HUES6 (cell line): ENCODE data around the gene FSTL4.

Experiments
- H3K27ac ChIP-seq: 2 replicates; pipeline ENCODE4 v1.7.0; 2013; ENCODE audit warnings: low read depth, mild to moderate bottlenecking, low read length, inconsistent platforms
- H3K27me3 ChIP-seq: 2 replicates; pipeline ENCODE4 v1.6.1; 2013; ENCODE audit warnings: low read length; ENCODE audit not compliant: control insufficient read depth, insufficient read depth
- H3K36me3 ChIP-seq: 2 replicates; pipeline ENCODE4 v1.6.1; 2013; ENCODE audit warnings: low read length; ENCODE audit not compliant: control insufficient read depth, insufficient read depth
- H3K4me1 ChIP-seq: 2 replicates; pipeline ENCODE4 v1.6.1; 2013; ENCODE audit warnings: low read length; ENCODE audit not compliant: control insufficient read depth, insufficient read depth
- H3K4me3 ChIP-seq: 2 replicates; pipeline ENCODE4 v1.5.1; 2013; ENCODE audit warnings: low read depth, low read length
- H3K9ac ChIP-seq: one replicate; pipeline ENCODE4 v1.6.1; 2013; ENCODE audit warnings: mild to moderate bottlenecking, low read length
- H3K9me3 ChIP-seq: 2 replicates; pipeline ENCODE4 v1.6.1; 2013; ENCODE audit warnings: low read depth, low read length; ENCODE audit not compliant: control insufficient read depth, insufficient read depth

Gene FSTL4

DNA sequence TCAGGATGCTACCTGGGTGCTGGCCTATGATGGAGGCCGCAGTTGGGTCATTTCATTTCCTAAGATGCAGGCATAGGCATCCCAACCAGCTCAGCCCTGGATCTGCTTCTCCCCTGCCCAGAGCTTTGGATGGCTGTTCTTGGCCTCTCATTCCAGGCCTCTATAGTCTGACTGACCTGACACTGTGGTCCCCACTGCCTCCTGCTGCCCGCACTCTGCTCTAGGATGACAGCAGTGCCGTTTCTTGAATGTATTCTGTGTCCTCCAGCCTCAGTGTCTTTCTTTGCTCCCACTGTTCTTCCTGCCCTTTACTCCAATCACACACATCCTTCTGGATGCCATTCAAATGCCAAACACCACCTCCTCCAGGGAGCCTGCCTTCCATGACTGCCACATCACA, 324.8 kb downstream of the FSTL4 start:
- H3K36me3 ChIP-seq = no peaks in the 10 kb centered on the region
- no peak overlapping the region for H3K27ac ChIP-seq
- H3K27me3 ChIP-seq = no peaks in the 10 kb centered on the region
- no peaks in the 10 kb centered on the region for H3K9me3 ChIP-seq
- no peaks in the 10 kb centered on the region; the same call in 1 of the 2 replicates for H3K4me1 ChIP-seq
- H3K4me3 ChIP-seq = no peak overlapping the region
- no peak overlapping the region for H3K9ac ChIP-seq

DNA sequence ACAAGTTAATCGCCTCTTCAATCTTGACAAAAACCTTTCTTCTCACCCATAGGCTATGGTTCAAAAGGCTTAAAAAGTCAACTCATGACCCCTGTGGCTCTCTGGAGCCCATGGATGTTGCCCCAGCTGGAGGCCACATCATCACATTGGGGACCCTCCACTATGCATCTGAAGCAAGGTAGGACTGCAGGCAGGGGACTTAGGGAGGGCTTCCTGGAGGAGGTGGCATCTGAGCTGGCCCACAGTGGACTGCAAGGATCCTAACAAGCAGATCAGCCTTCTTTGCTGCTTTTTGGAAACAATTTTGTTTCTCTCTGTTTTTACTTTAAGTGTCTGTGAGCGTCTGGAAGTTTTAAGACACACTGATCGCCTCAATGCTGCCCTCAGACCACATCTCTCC, 325.9 kb downstream of the FSTL4 start:
- Histone ChIP-seq H3K9me3 (no peaks in the 10 kb centered on the region), H3K36me3 (no peaks in the 10 kb centered on the region), H3K4me3 (no peak overlapping the region), H3K27ac (no peak overlapping the region), H3K27me3 (no peaks in the 10 kb centered on the region), H3K4me1 (no peaks in the 10 kb centered on the region), H3K9ac (no peak overlapping the region)

DNA sequence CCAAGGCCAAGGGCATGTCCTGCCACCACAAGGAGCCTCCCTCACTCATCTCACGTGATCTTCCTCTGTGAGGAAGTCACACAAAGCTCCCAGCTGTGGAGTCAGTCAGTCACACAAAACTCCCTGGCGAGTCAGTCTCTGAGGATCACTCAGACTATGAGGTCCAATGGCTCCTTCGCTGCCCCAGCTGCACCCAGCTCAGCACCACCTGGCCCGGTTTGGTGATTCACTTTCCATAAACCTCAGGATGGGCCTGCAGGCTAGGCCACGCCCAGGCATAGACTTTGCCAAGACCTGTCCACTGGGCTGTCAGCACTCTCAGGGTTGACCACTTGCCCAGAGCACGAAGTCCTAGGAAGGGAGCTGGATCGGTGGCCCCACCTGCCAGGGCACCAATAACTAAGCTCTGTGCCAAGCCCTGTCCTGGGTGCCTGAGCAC, 326.7 kb downstream of the FSTL4 start:
- Histone ChIP-seq H3K9me3 (no peaks in the 10 kb centered on the region), H3K27ac (no peak overlapping the region), H3K4me3 (no peak overlapping the region)

DNA sequence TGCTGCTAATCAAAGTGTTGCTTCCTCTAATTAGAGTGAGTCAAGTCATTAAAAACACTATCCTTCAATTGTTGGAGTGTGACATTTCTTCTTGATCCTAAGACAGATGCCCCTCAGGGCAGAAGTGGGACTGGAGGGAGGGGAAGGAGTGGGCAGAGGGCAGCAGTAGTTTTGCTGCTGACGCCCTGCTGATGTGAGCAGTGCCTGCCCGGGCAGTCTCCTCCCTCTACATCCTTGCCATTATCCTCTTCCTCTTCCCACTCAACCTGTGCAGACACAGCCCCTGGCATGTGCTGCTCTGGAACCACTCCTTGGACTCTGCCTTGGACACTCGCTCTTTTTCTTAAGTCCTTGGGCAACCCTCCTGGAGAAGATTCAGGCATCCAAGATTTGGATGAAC, 328.0 kb downstream of the FSTL4 start:
- Histone ChIP-seq H3K4me1 (no peaks in the 10 kb centered on the region), H3K27me3 (no peaks in the 10 kb centered on the region), H3K4me3 (no peak overlapping the region), H3K9ac (no peak overlapping the region), H3K27ac (no peak overlapping the region), H3K36me3 (no peaks in the 10 kb centered on the region), H3K9me3 (peaks cover 5% of the 10 kb centered on the region; the same call in 1 of the 2 replicates)

More for the DNA sequence above, 326.7 kb downstream of the FSTL4 start:
- Histone ChIP-seq H3K27me3 (no peaks in the 10 kb centered on the region), H3K4me1 (no peaks in the 10 kb centered on the region), H3K9ac (no peak overlapping the region), H3K36me3 (no peaks in the 10 kb centered on the region)

DNA sequence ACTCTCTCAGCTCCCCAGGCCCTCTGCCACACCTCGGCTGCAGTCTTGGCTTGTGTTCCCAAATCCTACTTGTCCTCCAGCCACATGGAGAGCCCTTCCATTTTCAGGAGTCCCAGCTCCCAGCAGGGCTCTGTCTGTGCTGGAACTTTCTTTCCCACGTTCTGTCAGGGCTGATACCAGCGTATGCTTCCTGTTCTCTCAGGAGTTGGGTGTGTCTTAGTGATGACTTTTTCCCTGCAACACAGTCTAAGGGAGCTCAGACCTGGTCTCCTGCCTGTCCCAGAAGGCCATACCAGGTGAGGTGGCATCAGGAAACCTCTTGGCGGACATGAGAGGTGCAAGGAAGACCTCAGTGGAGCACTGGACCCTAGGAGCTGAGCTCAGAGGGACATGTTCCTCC, 334.0 kb downstream of the FSTL4 start:
- Histone ChIP-seq H3K27ac (no peak overlapping the region), H3K27me3 (no peaks in the 10 kb centered on the region), H3K36me3 (no peaks in the 10 kb centered on the region), H3K4me1 (peaks cover 5% of the 10 kb centered on the region; the same call in 1 of the 2 replicates), H3K4me3 (no peak overlapping the region), H3K9me3 (peaks cover 11% of the 10 kb centered on the region), H3K9ac (no peak overlapping the region)

DNA sequence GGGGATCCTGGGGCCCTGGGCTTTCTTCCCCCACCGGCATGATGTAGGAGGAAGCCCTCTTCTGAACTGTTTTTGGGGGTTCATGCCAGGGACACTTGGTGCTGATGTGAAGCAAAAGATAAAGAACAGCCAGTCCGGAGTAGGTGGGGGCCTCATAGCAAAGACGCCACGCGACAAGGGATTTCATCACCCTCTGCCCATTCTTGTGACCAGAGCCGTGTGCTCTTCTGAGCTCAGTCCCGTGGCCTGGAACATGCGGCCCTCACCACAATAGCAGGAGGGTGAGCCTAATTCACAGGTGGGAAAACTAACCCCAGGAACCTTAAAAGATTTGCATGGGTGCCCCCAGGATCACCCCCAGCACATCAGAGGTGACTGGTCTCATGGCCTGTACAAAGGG, 334.6 kb downstream of the FSTL4 start:
- H3K27me3 ChIP-seq = no peaks in the 10 kb centered on the region
- H3K36me3 ChIP-seq = no peaks in the 10 kb centered on the region
- no peak overlapping the region for H3K9ac ChIP-seq
- H3K9me3 ChIP-seq = peaks cover 11% of the 10 kb centered on the region
- H3K27ac ChIP-seq = no peak overlapping the region
- no peak overlapping the region for H3K4me3 ChIP-seq
- peaks cover 5% of the 10 kb centered on the region; the same call in 1 of the 2 replicates for H3K4me1 ChIP-seq

DNA sequence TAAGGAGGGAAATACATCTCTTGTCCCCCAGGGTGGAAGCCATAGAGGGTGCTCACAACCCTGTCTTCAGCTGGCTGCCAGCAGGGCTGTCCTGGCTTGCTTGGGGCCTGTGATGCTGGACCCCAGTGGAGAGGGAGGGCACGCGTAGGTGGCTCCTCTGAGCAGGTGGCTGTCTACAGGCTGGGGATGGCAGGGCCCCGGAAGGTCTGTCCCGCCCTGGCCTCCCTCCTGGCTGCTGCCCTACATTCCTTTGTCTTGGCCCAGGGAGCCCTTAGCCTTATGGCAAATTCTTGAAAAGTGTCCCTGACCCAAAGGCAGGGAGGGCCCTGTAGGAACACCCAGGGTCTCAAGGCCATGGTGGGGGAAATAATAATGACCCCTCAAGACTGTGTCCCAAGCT, 336.2 kb downstream of the FSTL4 start:
- Histone ChIP-seq H3K9me3 (peaks cover 11% of the 10 kb centered on the region), H3K4me3 (no peak overlapping the region), H3K4me1 (peaks cover 5% of the 10 kb centered on the region; the same call in 1 of the 2 replicates), H3K27ac (no peak overlapping the region), H3K27me3 (no peaks in the 10 kb centered on the region), H3K9ac (no peak overlapping the region), H3K36me3 (no peaks in the 10 kb centered on the region)

DNA sequence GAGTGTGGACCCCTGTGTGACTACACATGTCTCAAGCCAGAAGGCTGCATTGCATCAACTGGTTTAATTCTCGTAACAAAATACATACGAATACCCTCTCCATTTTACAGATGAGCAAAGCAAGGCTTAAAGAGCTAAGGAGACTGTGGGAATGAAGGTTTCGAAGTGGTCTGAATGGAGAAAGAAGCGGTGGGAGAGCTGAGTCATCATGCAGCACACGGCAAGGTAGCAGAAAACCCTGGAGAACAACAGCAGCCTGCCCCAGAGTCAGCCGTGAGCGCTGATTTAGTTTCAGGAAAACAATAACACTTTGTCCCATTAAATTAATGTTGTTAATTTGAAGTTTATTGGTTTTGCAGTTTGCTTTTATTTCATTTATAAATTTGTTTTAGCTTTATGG, 336.7 kb downstream of the FSTL4 start:
- H3K4me1 ChIP-seq = peaks cover 5% of the 10 kb centered on the region; the same call in 1 of the 2 replicates
- peaks cover 11% of the 10 kb centered on the region for H3K9me3 ChIP-seq
- H3K27me3 ChIP-seq = no peaks in the 10 kb centered on the region
- H3K36me3 ChIP-seq = no peaks in the 10 kb centered on the region
- no peak overlapping the region for H3K9ac ChIP-seq
- H3K4me3 ChIP-seq = no peak overlapping the region
- H3K27ac ChIP-seq = no peak overlapping the region

DNA sequence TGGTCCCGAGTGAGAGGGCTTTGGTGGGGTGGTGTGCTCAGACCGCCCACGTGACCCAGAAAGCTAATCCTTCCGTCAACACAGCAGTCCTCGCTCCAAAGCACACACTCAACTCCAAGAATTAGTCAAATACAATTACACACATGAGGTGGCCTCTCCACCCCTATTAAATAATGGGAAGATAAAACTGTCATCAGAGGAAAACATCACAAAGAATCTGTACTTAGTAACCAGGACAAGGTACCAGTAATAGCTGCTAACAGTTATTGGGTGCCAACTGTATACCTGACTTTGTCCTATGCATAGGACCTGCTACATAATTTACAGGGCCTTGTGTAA, 337.8 kb downstream of the FSTL4 start:
- no peaks in the 10 kb centered on the region for H3K36me3 ChIP-seq

DNA sequence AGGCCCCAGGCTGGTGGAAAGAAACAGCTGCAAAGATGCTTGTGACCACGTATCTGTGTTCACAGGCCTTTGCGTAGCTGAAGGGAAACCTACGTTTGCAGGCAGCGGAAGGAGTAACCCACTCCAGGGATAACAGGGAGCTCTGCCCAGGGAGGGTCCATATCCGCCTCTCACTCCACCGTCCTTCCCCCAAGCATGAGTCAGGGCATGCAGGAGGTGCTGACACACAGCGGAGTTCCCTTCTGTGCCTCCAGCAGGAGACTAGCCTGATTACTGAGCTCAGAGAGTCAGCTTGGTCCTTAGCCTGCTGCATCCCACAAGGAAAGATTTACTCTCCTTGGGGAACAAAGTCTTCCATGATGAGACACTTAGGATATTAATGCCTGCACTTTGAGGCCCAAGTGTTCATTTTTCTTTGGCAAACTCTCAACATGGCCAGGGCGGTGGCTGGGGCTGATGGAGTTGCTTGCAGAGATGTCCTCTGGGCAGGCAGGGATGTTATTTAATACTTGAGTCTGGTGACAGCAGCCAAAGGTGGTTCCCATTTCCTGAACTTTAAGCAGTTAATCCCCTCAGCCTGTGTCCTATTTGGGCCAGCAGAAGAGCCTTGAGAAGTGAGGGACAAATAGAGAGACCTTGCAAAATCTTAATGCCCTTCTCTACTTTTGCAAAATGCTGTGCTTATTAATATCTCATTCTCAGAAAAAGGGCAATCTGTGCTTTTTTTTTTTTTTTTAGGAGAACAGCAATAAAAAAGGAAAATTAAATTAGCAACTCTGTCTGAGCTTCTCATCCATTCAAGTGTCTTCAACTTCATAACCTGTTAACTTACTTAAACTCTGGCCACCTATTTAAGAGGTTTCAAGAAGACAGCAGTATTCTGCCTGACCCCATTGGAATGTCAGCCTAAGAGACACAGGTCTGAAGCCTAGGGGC, 338.4 kb downstream of the FSTL4 start:
- Histone ChIP-seq H3K4me3 (no peak overlapping the region), H3K27ac (no peak overlapping the region)

More for the DNA sequence above, 337.8 kb downstream of the FSTL4 start:
- Histone ChIP-seq H3K4me1 (peaks cover 5% of the 10 kb centered on the region; the same call in 1 of the 2 replicates), H3K9ac (no peak overlapping the region), H3K4me3 (no peak overlapping the region), H3K9me3 (peaks cover 9% of the 10 kb centered on the region), H3K27me3 (no peaks in the 10 kb centered on the region), H3K27ac (no peak overlapping the region)

DNA sequence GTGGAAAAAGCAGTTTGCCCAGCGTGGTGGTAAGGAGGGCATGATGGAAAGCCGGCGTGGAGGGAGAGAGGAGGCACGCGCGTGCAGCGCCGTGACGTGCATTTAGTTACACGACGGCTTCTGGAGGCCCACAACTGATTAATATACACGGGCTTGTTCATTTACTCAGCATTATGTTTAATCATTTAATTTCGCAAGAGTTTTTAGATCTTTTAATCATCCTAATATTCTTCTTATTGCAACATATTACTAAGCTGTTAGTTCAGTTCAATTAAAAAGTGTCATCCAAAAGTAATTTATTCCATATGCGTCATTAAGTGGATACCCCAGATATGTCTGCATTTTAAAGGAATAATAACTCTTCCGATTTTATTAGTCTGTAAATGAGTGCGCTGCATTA, 340.0 kb downstream of the FSTL4 start:
- Histone ChIP-seq H3K36me3 (no peaks in the 10 kb centered on the region), H3K4me3 (no peak overlapping the region), H3K27ac (no peak overlapping the region), H3K9ac (no peak overlapping the region), H3K27me3 (no peaks in the 10 kb centered on the region), H3K4me1 (peaks cover 5% of the 10 kb centered on the region; the same call in 1 of the 2 replicates), H3K9me3 (no peaks in the 10 kb centered on the region)

More for the DNA sequence above, 338.4 kb downstream of the FSTL4 start:
- Histone ChIP-seq H3K4me1 (peaks cover 5% of the 10 kb centered on the region; the same call in 1 of the 2 replicates), H3K9ac (no peak overlapping the region), H3K9me3 (peaks cover 2% of the 10 kb centered on the region; the same call in 1 of the 2 replicates), H3K36me3 (no peaks in the 10 kb centered on the region), H3K27me3 (no peaks in the 10 kb centered on the region)
